Right lobe of liver (tissue), 6 donors: Measurements from ENCODE around the gene KPNA1. TPM values are rescaled to one million over a fixed set of nuclear protein-coding genes. Genes with fewer than 3 reads are reported as not detected.

Experiments
- ATAC-seq, 4 donors: fragments of 200-7000 bp; cut with Tn5 transposase; one replicate each; pipeline ENCODE4 v1.9.1; 2020; ENCODE audit warnings: mild to moderate bottlenecking in 4 of 4, moderate library complexity in 4 of 4
- DNase-seq, 3 donors: peaks; one replicate each; pipeline ENCODE4 v3.0.0-alpha.2; 2020
- H3K27ac ChIP-seq, 3 donors: fragments of 200-600 bp; one replicate each; pipeline ENCODE4 v1.8.0; 2022
- H3K27me3 ChIP-seq, 2 donors: fragments of 200-600 bp; one replicate each; pipeline ENCODE4 v1.8.0; 2022
- H3K36me3 ChIP-seq, 4 donors: fragments of 200-600 bp; sonication (generic) in 1 of 4; one replicate each; pipeline versions ENCODE4 v1.5.1 to v1.8.0; 2017 to 2022; ENCODE audit warnings: control low read depth in 1 of 4
- H3K4me1 ChIP-seq, 4 donors: fragments of 200-600 bp; sonication (generic) in 1 of 4; one replicate each; pipeline versions ENCODE4 v1.5.1 to v1.8.0; 2017 to 2022; ENCODE audit warnings: control low read depth in 1 of 4
- H3K4me3 ChIP-seq, 3 donors: fragments of 200-600 bp; one replicate each; pipeline ENCODE4 v1.8.0; 2022
- H3K9me3 ChIP-seq, 4 donors: fragments of 200-600 bp; sonication (generic) in 1 of 4; one replicate each; pipeline versions ENCODE4 v1.5.1 to v1.8.0; 2017 to 2022; ENCODE audit warnings: control low read depth in 1 of 4
- POLR2A ChIP-seq: fragments of 450-650 bp; IDR thresholded peaks from one replicate; pipeline ENCODE4 v1.6.1; 2017; ENCODE audit warnings: antibody characterized with exemption, mild to moderate bottlenecking
- WGBS: methylation state at CpG from one replicate; pipeline ENCODE4 v1.1.6; 2018; ENCODE audit warnings: low coverage, low lambda C conversion rate; ENCODE audit not compliant: insufficient coverage; ENCODE audit errors: missing lambda C conversion rate; 5-methylcytosine and 5-hydroxymethylcytosine counted together
- intact Hi-C, 2 donors: fragments of 100-400 bp; cut with DNase I; formaldehyde crosslinking; loops; one replicate each; pipeline versions ENCODE4 v1.11.2 to v1.14.1; 2022
- total RNA-seq, 6 experiments: library from RNA; depleted of rRNA in 2 of 6; stranded (reverse); fragments of >200 nt in 2 of 6; fragmentation: NEBNext Ultra II Directional in 3 of 6; extraction: Animal tissue kit (Norgen Biotek cat#: 25700) in 3 of 6; gene quantifications; one replicate each; pipeline versions ENCODE4 v1.1.0 to v1.2.4, GENCODE V29; 2016 to 2023
- TF ChIP-seq, protein P1 (sequence below), 4 donors: fragments of 200-600 bp in 3 of 4; fragments of 450-650 bp in 1 of 4; IDR thresholded peaks; one replicate each; pipeline versions ENCODE4 v1.5.1 to v1.8.0; 2016 to 2022; ENCODE audit warnings: antibody characterized with exemption in 4 of 4, mild to moderate bottlenecking in 2 of 4
- donor health status: DM: no; HTN: yes; CAD: no.
- donor health status: DM: no; HTN: no; CAD: no.
- donor health status: DM: no; HTN: no; CAD: no.
- donor health status: DM: no; HTN: yes; CAD: no.
- donor health status: DM: no; HTN: yes; CAD: no.

The KPNA1 gene
- total RNA-seq, 6 experiments from 2014 or later, result 33.7 to 61.3 (median 51.2) TPM

DNA sequence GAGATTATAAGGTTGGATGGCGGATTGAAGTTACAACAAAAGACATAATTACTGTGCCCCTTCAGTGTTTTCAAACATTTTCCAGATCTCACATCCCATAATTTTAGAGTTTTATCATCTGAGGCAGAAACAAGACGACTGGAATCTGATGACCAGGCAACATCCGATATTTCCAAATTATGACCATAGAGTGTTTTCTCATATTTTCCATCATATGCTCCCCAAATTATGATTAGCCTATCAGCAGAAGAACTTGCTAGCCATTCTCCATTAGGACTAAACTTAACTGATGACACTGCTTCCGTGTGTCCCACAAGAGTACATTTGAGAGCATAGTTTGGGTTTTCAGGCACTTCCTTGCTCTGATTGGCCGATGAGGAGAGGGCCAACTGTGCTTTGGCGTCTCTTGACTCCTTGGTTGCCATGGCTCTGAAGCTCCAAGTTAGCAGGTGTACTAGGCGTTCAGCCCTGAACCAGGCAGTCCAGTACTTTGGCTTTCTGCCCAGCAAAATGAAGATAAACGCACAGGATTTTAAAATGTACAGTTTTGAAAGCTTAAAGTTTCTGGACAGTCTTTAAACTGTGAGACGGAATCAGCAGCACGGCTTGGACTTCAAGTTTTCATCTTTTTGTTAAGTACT is 99.5 kb downstream of the KPNA1 start:
- H3K4me3 ChIP-seq, result peak overlapping the region; percentile 73 to 84 (median 73)
- H3K27me3 ChIP-seq, result no peaks in the 10 kb centered on the region
- H3K27ac ChIP-seq, result peak overlapping the region; percentile 75 to 91 (median 83)
- H3K36me3 ChIP-seq, result peaks cover 0 to 5% (median 2%) of the 10 kb centered on the region in 4 donors
- peaks cover 0 to 19% (median 5%) of the 10 kb centered on the region in 4 donors for H3K4me1 ChIP-seq
- ATAC-seq (peak; percentile 15 to 41 (median 33)), DNase-seq (no peak)
- no peaks in the 10 kb centered on the region for H3K9me3 ChIP-seq
- intact Hi-C loops, result no loop called here
- WGBS, result 22% methylated on average over 10 of the region's 10 CpGs
- TF ChIP-seq, protein P1, sequence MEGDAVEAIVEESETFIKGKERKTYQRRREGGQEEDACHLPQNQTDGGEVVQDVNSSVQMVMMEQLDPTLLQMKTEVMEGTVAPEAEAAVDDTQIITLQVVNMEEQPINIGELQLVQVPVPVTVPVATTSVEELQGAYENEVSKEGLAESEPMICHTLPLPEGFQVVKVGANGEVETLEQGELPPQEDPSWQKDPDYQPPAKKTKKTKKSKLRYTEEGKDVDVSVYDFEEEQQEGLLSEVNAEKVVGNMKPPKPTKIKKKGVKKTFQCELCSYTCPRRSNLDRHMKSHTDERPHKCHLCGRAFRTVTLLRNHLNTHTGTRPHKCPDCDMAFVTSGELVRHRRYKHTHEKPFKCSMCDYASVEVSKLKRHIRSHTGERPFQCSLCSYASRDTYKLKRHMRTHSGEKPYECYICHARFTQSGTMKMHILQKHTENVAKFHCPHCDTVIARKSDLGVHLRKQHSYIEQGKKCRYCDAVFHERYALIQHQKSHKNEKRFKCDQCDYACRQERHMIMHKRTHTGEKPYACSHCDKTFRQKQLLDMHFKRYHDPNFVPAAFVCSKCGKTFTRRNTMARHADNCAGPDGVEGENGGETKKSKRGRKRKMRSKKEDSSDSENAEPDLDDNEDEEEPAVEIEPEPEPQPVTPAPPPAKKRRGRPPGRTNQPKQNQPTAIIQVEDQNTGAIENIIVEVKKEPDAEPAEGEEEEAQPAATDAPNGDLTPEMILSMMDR (IDR thresholded peaks at IDR 0.05), result no peak
- no peak for TF ChIP-seq POLR2A

GRCh38 chr3:122414391-122414790 is 100.3 kb downstream of the KPNA1 start:
- intact Hi-C loops, result no loop called here
- Histone ChIP-seq H3K9me3 (no peaks in the 10 kb centered on the region), H3K27me3 (no peaks in the 10 kb centered on the region), H3K36me3 (peaks cover 0 to 14% (median 2%) of the 10 kb centered on the region in 4 donors), H3K27ac (no peak overlapping the region), H3K4me1 (peaks cover 0 to 19% (median 5%) of the 10 kb centered on the region in 4 donors), H3K4me3 (no peak overlapping the region)
- whole genome bisulfite sequencing, result 98% methylated on average over 3 of the region's 3 CpGs
- no peak for ATAC-seq
- no peak for DNase-seq
- no peak for TF ChIP-seq POLR2A
- TF ChIP-seq, protein P1 (IDR thresholded peaks at IDR 0.05), result no peak

DNA sequence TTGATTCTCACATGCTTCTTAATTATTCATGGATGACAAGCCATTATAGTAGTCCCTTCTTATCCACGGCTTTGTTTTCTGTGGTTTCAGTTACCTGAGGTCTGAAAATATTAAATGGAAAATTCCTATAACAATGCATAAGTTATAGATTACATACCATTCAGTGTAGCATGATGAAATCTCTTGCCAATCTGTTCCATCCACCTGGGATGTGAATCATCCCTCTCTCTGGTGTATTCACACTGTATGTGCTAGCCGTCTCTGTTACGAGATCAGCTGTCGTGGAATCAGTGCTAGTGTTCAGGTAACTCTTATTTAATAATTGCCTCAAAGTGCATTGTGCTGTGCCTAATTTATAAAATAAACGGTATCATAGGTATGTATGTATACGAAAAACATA is 104.1 kb downstream of the KPNA1 start:
- DNase-seq, result no peak
- Histone ChIP-seq H3K27ac (no peak overlapping the region), H3K4me1 (peaks cover 0 to 18% (median 5%) of the 10 kb centered on the region in 4 donors), H3K36me3 (peaks cover 0 to 33% (median 2%) of the 10 kb centered on the region in 4 donors), H3K9me3 (no peaks in the 10 kb centered on the region), H3K4me3 (no peak overlapping the region), H3K27me3 (no peaks in the 10 kb centered on the region)
- intact Hi-C loops, result no loop called here
- WGBS, result 75% methylated on average over 6 of the region's 6 CpGs
- TF ChIP-seq POLR2A, result no peak
- TF ChIP-seq, protein P1 (IDR thresholded peaks at IDR 0.05), result no peak
- ATAC-seq, result no peak

GRCh38 chr3:122410111-122410510 is 104.6 kb downstream of the KPNA1 start:
- WGBS, result 97% methylated on average over 4 of the region's 4 CpGs
- intact Hi-C loops, result no loop called here
- Histone ChIP-seq H3K4me1 (peaks cover 0 to 15% (median 4%) of the 10 kb centered on the region in 4 donors), H3K36me3 (peaks cover 0 to 33% (median 2%) of the 10 kb centered on the region in 4 donors), H3K27me3 (no peaks in the 10 kb centered on the region), H3K27ac (no peak overlapping the region), H3K9me3 (no peaks in the 10 kb centered on the region), H3K4me3 (no peak overlapping the region)
- no peak for ATAC-seq
- TF ChIP-seq POLR2A, result no peak
- TF ChIP-seq, protein P1 (IDR thresholded peaks at IDR 0.05), result no peak
- no peak for DNase-seq
